ENCODE data around the gene ZMPSTE24.

DNA sequence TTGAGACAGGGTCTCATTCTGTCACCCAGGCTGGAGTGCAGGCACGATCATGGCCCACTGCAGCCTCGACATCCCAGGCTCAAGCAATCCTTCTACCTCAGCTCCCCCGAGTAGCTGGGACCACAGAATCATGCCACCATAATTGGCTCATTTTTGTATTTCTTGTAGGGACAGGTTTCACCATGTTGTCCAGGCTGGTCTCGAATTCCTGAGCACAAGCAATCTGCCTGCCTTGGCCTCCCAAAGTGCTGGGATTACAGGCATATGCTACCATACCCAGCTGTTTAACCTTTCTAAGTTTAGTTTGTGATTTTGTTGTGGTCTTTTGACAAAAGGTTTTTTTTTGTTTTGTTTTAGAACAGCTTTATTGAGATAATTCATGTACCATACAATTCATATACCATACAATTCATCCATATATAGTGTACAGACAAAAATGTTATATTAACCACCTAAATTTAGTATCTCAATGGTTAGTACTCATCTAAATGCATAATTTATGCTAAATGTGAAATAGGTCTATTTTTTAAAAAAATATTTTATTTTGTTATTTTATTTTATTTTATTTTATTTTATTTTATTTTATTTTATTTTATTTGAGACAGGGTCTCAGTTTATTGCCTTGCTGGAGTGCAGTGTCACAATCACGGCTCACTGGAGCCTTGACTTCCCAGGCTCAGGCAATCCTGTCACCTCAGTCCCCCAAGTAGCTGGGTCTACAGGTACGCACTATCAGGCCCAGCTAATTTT, 8.9 kb downstream of the ZMPSTE24 start:
- TF ChIP-seq, protein P1, sequence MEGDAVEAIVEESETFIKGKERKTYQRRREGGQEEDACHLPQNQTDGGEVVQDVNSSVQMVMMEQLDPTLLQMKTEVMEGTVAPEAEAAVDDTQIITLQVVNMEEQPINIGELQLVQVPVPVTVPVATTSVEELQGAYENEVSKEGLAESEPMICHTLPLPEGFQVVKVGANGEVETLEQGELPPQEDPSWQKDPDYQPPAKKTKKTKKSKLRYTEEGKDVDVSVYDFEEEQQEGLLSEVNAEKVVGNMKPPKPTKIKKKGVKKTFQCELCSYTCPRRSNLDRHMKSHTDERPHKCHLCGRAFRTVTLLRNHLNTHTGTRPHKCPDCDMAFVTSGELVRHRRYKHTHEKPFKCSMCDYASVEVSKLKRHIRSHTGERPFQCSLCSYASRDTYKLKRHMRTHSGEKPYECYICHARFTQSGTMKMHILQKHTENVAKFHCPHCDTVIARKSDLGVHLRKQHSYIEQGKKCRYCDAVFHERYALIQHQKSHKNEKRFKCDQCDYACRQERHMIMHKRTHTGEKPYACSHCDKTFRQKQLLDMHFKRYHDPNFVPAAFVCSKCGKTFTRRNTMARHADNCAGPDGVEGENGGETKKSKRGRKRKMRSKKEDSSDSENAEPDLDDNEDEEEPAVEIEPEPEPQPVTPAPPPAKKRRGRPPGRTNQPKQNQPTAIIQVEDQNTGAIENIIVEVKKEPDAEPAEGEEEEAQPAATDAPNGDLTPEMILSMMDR (IDR thresholded peaks at IDR 0.05; ENCODE audit: poor library complexity, severe bottlenecking): no peak
- TF ChIP-seq EP300 (conservative IDR thresholded peaks at IDR 0.05; ENCODE audit: poor library complexity, severe bottlenecking) (no peak), EZH2 (IDR thresholded peaks at IDR 0.05; ENCODE audit: borderline replicate concordance, insufficient read depth, low read length, poor library complexity, severe bottlenecking) (no peak)
- TF ChIP-seq, protein P2, sequence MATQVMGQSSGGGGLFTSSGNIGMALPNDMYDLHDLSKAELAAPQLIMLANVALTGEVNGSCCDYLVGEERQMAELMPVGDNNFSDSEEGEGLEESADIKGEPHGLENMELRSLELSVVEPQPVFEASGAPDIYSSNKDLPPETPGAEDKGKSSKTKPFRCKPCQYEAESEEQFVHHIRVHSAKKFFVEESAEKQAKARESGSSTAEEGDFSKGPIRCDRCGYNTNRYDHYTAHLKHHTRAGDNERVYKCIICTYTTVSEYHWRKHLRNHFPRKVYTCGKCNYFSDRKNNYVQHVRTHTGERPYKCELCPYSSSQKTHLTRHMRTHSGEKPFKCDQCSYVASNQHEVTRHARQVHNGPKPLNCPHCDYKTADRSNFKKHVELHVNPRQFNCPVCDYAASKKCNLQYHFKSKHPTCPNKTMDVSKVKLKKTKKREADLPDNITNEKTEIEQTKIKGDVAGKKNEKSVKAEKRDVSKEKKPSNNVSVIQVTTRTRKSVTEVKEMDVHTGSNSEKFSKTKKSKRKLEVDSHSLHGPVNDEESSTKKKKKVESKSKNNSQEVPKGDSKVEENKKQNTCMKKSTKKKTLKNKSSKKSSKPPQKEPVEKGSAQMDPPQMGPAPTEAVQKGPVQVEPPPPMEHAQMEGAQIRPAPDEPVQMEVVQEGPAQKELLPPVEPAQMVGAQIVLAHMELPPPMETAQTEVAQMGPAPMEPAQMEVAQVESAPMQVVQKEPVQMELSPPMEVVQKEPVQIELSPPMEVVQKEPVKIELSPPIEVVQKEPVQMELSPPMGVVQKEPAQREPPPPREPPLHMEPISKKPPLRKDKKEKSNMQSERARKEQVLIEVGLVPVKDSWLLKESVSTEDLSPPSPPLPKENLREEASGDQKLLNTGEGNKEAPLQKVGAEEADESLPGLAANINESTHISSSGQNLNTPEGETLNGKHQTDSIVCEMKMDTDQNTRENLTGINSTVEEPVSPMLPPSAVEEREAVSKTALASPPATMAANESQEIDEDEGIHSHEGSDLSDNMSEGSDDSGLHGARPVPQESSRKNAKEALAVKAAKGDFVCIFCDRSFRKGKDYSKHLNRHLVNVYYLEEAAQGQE (IDR thresholded peaks at IDR 0.05; ENCODE audit: borderline replicate concordance): no peak

All from neural cell (in vitro differentiated cells).